LHCN-M2 (cell line): Measurements from ENCODE around the gene ITGB2. TPM values are rescaled to one million over a fixed set of nuclear protein-coding genes. Genes with fewer than 3 reads are reported as not detected.

Experiments
- DNase-seq: peaks from one replicate; pipeline ENCODE4 v3.0.0-alpha.2; 2012; ENCODE audit warnings: low read depth
- total RNA-seq: library from RNA; depleted of rRNA; stranded (reverse); fragments of >200 nt; gene quantifications from 2 replicates; pipeline ENCODE4 v1.2.3, GENCODE V29; 2014

Gene ITGB2
- total RNA-seq, 1 experiment from 2014 or later: 3.8 TPM

- DNase-seq: no peak
These were observed 21.6 kb downstream of the ITGB2 start for GRCh38 chr21:44898851-44899767.

GRCh38 chr21:44898011-44898488 lies 22.6 kb downstream of the ITGB2 start:
- no peak for DNase-seq

GRCh38 chr21:44897326-44898010 lies 23.2 kb downstream of the ITGB2 start:
- no peak for DNase-seq

- no peak for DNase-seq
These were observed 24.0 kb downstream of the ITGB2 start for GRCh38 chr21:44896561-44897286.

- no peak for DNase-seq
These were observed 24.8 kb downstream of the ITGB2 start for GRCh38 chr21:44895859-44896258.

- no peak for DNase-seq
These were observed 25.9 kb downstream of the ITGB2 start for GRCh38 chr21:44894687-44895302.

- no peak for DNase-seq
These were observed 26.6 kb downstream of the ITGB2 start for GRCh38 chr21:44893948-44894656.

- no peak for DNase-seq
These were observed 27.5 kb downstream of the ITGB2 start for GRCh38 chr21:44893278-44893556.

- peak; percentile 31 for DNase-seq
These were observed 28.0 kb downstream of the ITGB2 start for GRCh38 chr21:44892536-44893277.

- no peak for DNase-seq
These were observed 28.6 kb downstream of the ITGB2 start for GRCh38 chr21:44892095-44892494.

GRCh38 chr21:44891631-44892031 lies 29.1 kb downstream of the ITGB2 start:
- no peak for DNase-seq

GRCh38 chr21:44890961-44891541 lies 29.6 kb downstream of the ITGB2 start:
- no peak for DNase-seq

GRCh38 chr21:44890338-44890931 lies 30.3 kb downstream of the ITGB2 start:
- no peak for DNase-seq

GRCh38 chr21:44889625-44890337 lies 30.9 kb downstream of the ITGB2 start:
- no peak for DNase-seq

GRCh38 chr21:44888581-44889550 lies 31.8 kb downstream of the ITGB2 start:
- no peak for DNase-seq

- no peak for DNase-seq
These were observed 32.7 kb downstream of the ITGB2 start for GRCh38 chr21:44887807-44888580.
